Measurements from ENCODE around the gene TP53BP2. TPM values are rescaled to one million over a fixed set of nuclear protein-coding genes. Genes with fewer than 3 reads are reported as not detected.

The TP53BP2 gene
- total and polyA plus RNA-seq, 2 experiments from 2014 or later: 31.6 to 57.8 TPM

DNA sequence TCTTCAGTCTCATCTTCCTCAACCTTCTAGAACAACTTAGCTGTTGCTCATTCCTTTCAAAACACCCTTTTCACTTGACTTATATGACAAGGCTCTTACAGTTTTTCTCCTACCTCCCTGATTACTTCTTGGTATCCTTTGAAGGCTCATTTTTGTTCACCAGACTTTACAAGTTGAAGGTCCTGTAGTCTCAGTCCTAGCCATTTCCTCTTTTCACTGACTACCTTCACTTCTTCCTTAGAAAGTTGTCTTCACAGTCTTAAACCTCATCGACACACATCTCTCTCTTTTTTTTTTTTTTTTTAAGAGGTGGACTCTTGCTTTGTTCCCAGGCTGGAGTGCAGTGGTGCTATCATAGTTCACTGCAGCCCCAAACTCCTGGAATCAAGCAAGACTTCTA is 6.6 kb upstream of the TP53BP2 start:
- H3K9me3 ChIP-seq (ENCODE audit: low read depth): no peaks in the 10 kb centered on the region
- TF ChIP-seq EZH2 (IDR thresholded peaks at IDR 0.05; ENCODE audit: borderline replicate concordance) (no peak), EZH2phosphoT487 (IDR thresholded peaks at IDR 0.05; ENCODE audit: low read depth, severe bottlenecking, unreplicated experiment) (no peak)
- TF ChIP-seq, protein P1, sequence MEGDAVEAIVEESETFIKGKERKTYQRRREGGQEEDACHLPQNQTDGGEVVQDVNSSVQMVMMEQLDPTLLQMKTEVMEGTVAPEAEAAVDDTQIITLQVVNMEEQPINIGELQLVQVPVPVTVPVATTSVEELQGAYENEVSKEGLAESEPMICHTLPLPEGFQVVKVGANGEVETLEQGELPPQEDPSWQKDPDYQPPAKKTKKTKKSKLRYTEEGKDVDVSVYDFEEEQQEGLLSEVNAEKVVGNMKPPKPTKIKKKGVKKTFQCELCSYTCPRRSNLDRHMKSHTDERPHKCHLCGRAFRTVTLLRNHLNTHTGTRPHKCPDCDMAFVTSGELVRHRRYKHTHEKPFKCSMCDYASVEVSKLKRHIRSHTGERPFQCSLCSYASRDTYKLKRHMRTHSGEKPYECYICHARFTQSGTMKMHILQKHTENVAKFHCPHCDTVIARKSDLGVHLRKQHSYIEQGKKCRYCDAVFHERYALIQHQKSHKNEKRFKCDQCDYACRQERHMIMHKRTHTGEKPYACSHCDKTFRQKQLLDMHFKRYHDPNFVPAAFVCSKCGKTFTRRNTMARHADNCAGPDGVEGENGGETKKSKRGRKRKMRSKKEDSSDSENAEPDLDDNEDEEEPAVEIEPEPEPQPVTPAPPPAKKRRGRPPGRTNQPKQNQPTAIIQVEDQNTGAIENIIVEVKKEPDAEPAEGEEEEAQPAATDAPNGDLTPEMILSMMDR (IDR thresholded peaks at IDR 0.05; ENCODE audit: poor library complexity): no peak
- H3K4me3 ChIP-seq: no peak overlapping the region
- 81% methylated on average over 1 of the region's 1 CpG for WGBS (ENCODE audit: low lambda C conversion rate, missing lambda C conversion rate)
- H3K27ac ChIP-seq: no peak overlapping the region
- H3K36me3 ChIP-seq (replicated peaks; ENCODE audit: insufficient read depth, low read depth): no peaks in the 10 kb centered on the region
- no peak for DNase-seq (ENCODE audit: low spot score)
- H3K79me2 ChIP-seq: peaks cover 3% of the 10 kb centered on the region
- no peaks in the 10 kb centered on the region for H3K4me1 ChIP-seq (ENCODE audit: insufficient read depth)
- H2AFZ ChIP-seq: no peak overlapping the region
- H3K27me3 ChIP-seq: no peaks in the 10 kb centered on the region
- no peaks in the 10 kb centered on the region for H4K20me1 ChIP-seq (ENCODE audit: insufficient read depth, poor library complexity, severe bottlenecking)
- no peaks in the 10 kb centered on the region for H3K9me2 ChIP-seq (replicated peaks; ENCODE audit: insufficient read depth)
- H3K4me2 ChIP-seq: no peak overlapping the region

DNA sequence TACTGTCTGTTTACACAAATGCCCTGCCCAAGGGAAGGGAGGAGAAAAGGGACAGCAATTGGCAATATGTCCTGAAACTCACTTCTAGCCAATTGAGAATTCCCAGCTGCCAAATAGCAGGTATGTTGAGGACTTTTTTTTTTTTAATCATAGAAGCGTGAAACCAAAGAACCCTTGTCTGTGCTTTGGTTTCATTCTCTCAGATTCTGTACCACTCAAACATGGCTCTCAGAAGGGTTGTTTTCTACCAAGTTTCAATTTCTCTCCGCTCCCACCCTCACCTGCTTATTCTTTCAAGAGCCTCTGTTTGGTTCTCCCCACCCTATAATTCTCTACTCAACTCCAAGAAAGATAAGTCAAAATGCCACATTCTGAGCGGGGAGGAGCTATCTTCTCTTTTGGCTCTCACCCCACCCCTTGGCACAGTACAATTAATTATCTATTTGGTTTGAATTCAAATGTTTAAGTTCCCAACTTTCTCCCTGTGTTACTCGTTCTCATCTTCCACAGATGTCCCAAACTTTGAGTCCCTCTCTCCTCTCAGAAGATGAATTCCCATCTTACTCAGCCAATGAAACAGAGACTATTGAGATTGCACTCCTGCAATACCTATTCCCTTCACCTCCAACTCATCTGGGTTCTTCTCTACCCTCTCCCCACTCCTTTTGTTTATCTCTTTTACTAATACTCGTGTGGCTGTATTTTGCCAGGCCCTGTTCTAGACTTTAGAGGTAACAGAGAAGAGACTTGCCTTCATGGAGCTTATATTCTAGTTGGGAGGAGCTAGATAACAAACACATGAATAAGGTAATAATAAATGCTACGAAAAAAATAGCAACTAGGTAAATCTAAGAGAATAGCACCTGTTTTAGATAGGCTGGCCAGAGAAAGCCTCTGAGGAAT is 3.9 kb upstream of the TP53BP2 start:
- peaks cover 16% of the 10 kb centered on the region for H3K79me2 ChIP-seq
- WGBS (ENCODE audit: low lambda C conversion rate, missing lambda C conversion rate): 92% methylated on average over 6 of the region's 6 CpGs
- H3K9me2 ChIP-seq (replicated peaks; ENCODE audit: insufficient read depth): no peaks in the 10 kb centered on the region
- peaks cover 1% of the 10 kb centered on the region for H4K20me1 ChIP-seq (ENCODE audit: insufficient read depth, poor library complexity, severe bottlenecking)
- no peak overlapping the region for H3K4me2 ChIP-seq
- no peaks in the 10 kb centered on the region for H3K36me3 ChIP-seq (replicated peaks; ENCODE audit: insufficient read depth, low read depth)
- no peaks in the 10 kb centered on the region for H3K27me3 ChIP-seq
- DNase-seq (ENCODE audit: low spot score): no peak
- H3K27ac ChIP-seq: no peak overlapping the region
- no peak overlapping the region for H2AFZ ChIP-seq
- peaks cover 9% of the 10 kb centered on the region for H3K4me1 ChIP-seq (ENCODE audit: insufficient read depth)
- TF ChIP-seq, protein P1 (IDR thresholded peaks at IDR 0.05; ENCODE audit: poor library complexity): no peak
- no peak for TF ChIP-seq EZH2 (IDR thresholded peaks at IDR 0.05; ENCODE audit: borderline replicate concordance)
- TF ChIP-seq EZH2phosphoT487 (IDR thresholded peaks at IDR 0.05; ENCODE audit: low read depth, severe bottlenecking, unreplicated experiment): no peak
- H3K9me3 ChIP-seq (ENCODE audit: low read depth): no peaks in the 10 kb centered on the region
- no peak overlapping the region for H3K4me3 ChIP-seq

DNA sequence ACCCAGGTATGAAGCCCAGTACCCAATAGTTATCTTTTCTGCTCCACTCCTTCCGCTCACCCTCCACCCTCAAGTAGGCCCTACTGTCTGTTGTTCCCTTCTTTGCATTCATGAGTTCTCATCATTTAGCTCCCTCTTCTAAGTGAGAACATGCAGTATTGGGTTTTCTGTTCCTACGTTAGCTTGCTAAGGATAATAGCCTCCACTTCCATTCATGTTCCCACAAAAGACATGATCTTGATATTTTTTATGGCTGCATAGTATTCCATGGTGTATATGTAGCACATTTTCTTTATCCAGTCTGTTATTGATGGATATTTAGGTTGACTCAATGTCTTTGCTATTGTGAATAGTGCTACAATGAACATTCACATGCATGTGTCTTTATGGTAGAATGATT is 2.8 kb upstream of the TP53BP2 start:
- Histone ChIP-seq H3K9me3 (ENCODE audit: low read depth) (no peaks in the 10 kb centered on the region), H3K27ac (no peak overlapping the region), H3K4me2 (no peak overlapping the region), H3K79me2 (peaks cover 27% of the 10 kb centered on the region), H3K27me3 (no peaks in the 10 kb centered on the region), H3K4me3 (no peak overlapping the region), H3K36me3 (replicated peaks; ENCODE audit: insufficient read depth, low read depth) (no peaks in the 10 kb centered on the region), H2AFZ (no peak overlapping the region), H4K20me1 (ENCODE audit: insufficient read depth, poor library complexity, severe bottlenecking) (peaks cover 12% of the 10 kb centered on the region), H3K9me2 (replicated peaks; ENCODE audit: insufficient read depth) (no peaks in the 10 kb centered on the region), H3K4me1 (ENCODE audit: insufficient read depth) (peaks cover 13% of the 10 kb centered on the region)
- DNase-seq (ENCODE audit: low spot score): no peak
- TF ChIP-seq EZH2phosphoT487 (IDR thresholded peaks at IDR 0.05; ENCODE audit: low read depth, severe bottlenecking, unreplicated experiment): no peak
- WGBS (ENCODE audit: low lambda C conversion rate, missing lambda C conversion rate): 95% methylated on average over 2 of the region's 2 CpGs

DNA sequence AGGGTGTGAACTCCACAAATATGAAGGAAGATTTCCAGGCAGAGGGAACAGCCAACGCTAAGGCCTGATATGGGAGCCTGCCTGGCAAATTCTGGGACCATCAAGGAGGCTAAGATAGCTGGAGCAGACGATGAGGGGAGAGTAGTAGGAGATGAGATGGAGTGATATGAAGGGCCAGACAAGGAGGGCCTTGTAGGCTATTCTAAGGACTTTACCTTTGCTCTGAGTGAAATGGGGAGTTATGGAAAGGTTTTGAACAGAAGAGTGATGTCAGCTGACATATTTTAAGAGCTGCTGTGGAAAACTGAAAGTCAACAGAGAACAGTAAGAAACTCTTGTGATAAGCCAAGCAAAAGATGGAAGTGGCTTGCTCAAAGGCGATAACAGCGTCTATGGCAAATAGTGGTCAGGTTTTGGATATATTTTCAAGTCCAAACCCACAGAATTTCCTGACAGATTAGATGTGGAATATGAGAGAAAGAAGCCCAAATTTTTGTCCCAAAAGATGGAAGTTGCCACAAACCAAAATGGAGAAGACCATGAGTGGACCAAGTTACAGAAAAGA is 2.1 kb upstream of the TP53BP2 start:
- Histone ChIP-seq H3K9me2 (replicated peaks; ENCODE audit: insufficient read depth) (no peaks in the 10 kb centered on the region), H3K27ac (no peak overlapping the region), H3K79me2 (peaks cover 33% of the 10 kb centered on the region), H3K9me3 (ENCODE audit: low read depth) (no peaks in the 10 kb centered on the region), H3K36me3 (replicated peaks; ENCODE audit: insufficient read depth, low read depth) (no peaks in the 10 kb centered on the region), H4K20me1 (ENCODE audit: insufficient read depth, poor library complexity, severe bottlenecking) (peaks cover 19% of the 10 kb centered on the region), H3K4me2 (no peak overlapping the region), H3K4me1 (ENCODE audit: insufficient read depth) (peaks cover 19% of the 10 kb centered on the region), H3K27me3 (no peaks in the 10 kb centered on the region), H2AFZ (no peak overlapping the region), H3K4me3 (no peak overlapping the region)
- TF ChIP-seq EZH2 (IDR thresholded peaks at IDR 0.05; ENCODE audit: borderline replicate concordance) (no peak), EZH2phosphoT487 (IDR thresholded peaks at IDR 0.05; ENCODE audit: low read depth, severe bottlenecking, unreplicated experiment) (no peak)
- TF ChIP-seq, protein P1 (IDR thresholded peaks at IDR 0.05; ENCODE audit: poor library complexity): no peak
- WGBS (ENCODE audit: low lambda C conversion rate, missing lambda C conversion rate): 94% methylated on average over 4 of the region's 4 CpGs
- no peak for DNase-seq (ENCODE audit: low spot score)
